ENCODE measurements around the gene ZNF502.

The ZNF502 gene

GRCh38 chr3:44764248-44764647 is 51.8 kb downstream of the ZNF502 start:
- no peak overlapping the region for H3K4me3 ChIP-seq (ENCODE audit: low read depth, low read length)
- DNase-seq (ENCODE audit: low read depth), result no peak
- TF ChIP-seq CTCF (conservative IDR thresholded peaks at IDR 0.05; ENCODE audit: low read depth, low read length), result no peak

GRCh38 chr3:44771424-44772098 is 59.1 kb downstream of the ZNF502 start:
- no peak for DNase-seq (ENCODE audit: low read depth)
- no peak for TF ChIP-seq CTCF (conservative IDR thresholded peaks at IDR 0.05; ENCODE audit: low read depth, low read length)
- H3K4me3 ChIP-seq (ENCODE audit: low read depth, low read length), result no peak overlapping the region

- TF ChIP-seq CTCF (conservative IDR thresholded peaks at IDR 0.05; ENCODE audit: low read depth, low read length), result no peak
- no peak for DNase-seq (ENCODE audit: low read depth)
- no peak overlapping the region for H3K4me3 ChIP-seq (ENCODE audit: low read depth, low read length)
Measured at GRCh38 chr3:44772099-44772442, 59.6 kb downstream of the ZNF502 start.
